HG03432 (cell line): ENCODE data around the gene JMY.

ENCODE experiments used
- ATAC-seq: cut with Tn5 transposase; IDR thresholded peaks from one replicate; pipeline ENCODE4 v1.9.1; 2021; ENCODE audit warnings: mild to moderate bottlenecking, moderate library complexity; ENCODE audit not compliant: unreplicated experiment

JMY gene

GRCh38 chr5:79235634-79236361 is at the start of gene JMY:
Gene JMY, plus strand, starts transcription at chr5:79236131. Its CDS starts 520 bp downstream, at chr5:79236651.
- ATAC-seq = peak; percentile 79

- no peak for ATAC-seq
Measured at GRCh38 chr5:79186455-79186854, 49.5 kb upstream of the JMY start.

GRCh38 chr5:79189439-79190234 is 46.3 kb upstream of the JMY start:
- no peak for ATAC-seq

- no peak for ATAC-seq
Measured at GRCh38 chr5:79190235-79190529, 45.7 kb upstream of the JMY start.

- ATAC-seq = no peak
Measured at GRCh38 chr5:79191457-79191856, 44.5 kb upstream of the JMY start.

GRCh38 chr5:79193643-79194042 is 42.3 kb upstream of the JMY start:
- ATAC-seq = no peak

GRCh38 chr5:79200573-79201183 is 35.3 kb upstream of the JMY start:
- no peak for ATAC-seq

GRCh38 chr5:79201206-79201605 is 34.7 kb upstream of the JMY start:
- no peak for ATAC-seq

- ATAC-seq = no peak
Measured at GRCh38 chr5:79202076-79202475, 33.9 kb upstream of the JMY start.

GRCh38 chr5:79205965-79206364 is 30.0 kb upstream of the JMY start:
- ATAC-seq = no peak

GRCh38 chr5:79206541-79206940 is 29.4 kb upstream of the JMY start:
- no peak for ATAC-seq

- no peak for ATAC-seq
Measured at GRCh38 chr5:79209505-79209904, 26.4 kb upstream of the JMY start.

- ATAC-seq = no peak
Measured at GRCh38 chr5:79224286-79224984, 11.5 kb upstream of the JMY start.

GRCh38 chr5:79225026-79225425 is 10.9 kb upstream of the JMY start:
- no peak for ATAC-seq

- ATAC-seq = no peak
Measured at GRCh38 chr5:79225441-79225840, 10.5 kb upstream of the JMY start.

- no peak for ATAC-seq
Measured at GRCh38 chr5:79227484-79228025, 8.4 kb upstream of the JMY start.

- ATAC-seq = peak; percentile 80
Measured at GRCh38 chr5:79229357-79230174, 6.4 kb upstream of the JMY start.

GRCh38 chr5:79235261-79235633 is 684 bp upstream of the JMY start:
- no peak for ATAC-seq

- peak; percentile 30 for ATAC-seq
Measured at GRCh38 chr5:79236362-79236969, 535 bp downstream of the JMY start.
